Measurements from ENCODE around the gene TRIML1. TPM values are rescaled to one million over a fixed set of nuclear protein-coding genes. Genes with fewer than 3 reads are reported as not detected.

Gene TRIML1
- polyA plus RNA-seq, 3 donors = not detected

DNA sequence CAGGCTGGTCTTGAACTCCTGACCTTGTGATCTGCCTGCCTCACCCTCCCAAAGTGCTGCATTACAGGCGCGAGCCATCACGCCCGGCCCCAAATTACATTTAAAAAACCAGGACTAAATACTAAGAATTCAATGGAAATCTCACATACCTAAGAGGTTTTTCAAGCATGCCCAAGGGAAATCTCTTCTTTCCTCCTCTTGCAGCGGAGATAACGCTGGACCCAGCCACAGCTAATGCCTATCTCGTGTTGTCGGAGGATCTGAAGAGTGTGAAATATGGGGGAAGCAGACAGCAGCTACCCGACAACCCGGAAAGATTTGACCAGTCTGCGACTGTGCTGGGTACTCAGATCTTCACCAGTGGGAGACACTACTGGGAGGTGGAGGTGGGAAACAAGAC lies 7.4 kb downstream of the TRIML1 start:
- H3K9ac ChIP-seq (ENCODE audit: insufficient read depth, low read length, poor library complexity, severe bottlenecking) = no peak overlapping the region
- Mint-ChIP-seq H3K4me1 (no peaks in the 10 kb centered on the region), H3K4me3 (no peak overlapping the region), H3K36me3 (no peaks in the 10 kb centered on the region), H3K27me3 (ENCODE audit: low read depth in 3 of 3) (peaks cover 0 to 2% (median 0%) of the 10 kb centered on the region in 3 donors), H3K9me3 (peaks cover 9 to 63% (median 48%) of the 10 kb centered on the region in 7 donors), H3K27ac (peak overlapping the region in 1 of 7 donors; percentile 55)
- no peak overlapping the region for H2AFZ ChIP-seq (ENCODE audit: insufficient read depth, low read depth, low read length, poor library complexity, severe bottlenecking)
- no peaks in the 10 kb centered on the region for H3K4me1 ChIP-seq (ENCODE audit: control insufficient read depth in 1 of 2, insufficient read depth in 2 of 2, low read length in 2 of 2)
- H3K4me2 ChIP-seq (replicated peaks; ENCODE audit: extremely low read depth, low read length, poor library complexity, severe bottlenecking) = no peak overlapping the region
- TF ChIP-seq, protein P1, sequence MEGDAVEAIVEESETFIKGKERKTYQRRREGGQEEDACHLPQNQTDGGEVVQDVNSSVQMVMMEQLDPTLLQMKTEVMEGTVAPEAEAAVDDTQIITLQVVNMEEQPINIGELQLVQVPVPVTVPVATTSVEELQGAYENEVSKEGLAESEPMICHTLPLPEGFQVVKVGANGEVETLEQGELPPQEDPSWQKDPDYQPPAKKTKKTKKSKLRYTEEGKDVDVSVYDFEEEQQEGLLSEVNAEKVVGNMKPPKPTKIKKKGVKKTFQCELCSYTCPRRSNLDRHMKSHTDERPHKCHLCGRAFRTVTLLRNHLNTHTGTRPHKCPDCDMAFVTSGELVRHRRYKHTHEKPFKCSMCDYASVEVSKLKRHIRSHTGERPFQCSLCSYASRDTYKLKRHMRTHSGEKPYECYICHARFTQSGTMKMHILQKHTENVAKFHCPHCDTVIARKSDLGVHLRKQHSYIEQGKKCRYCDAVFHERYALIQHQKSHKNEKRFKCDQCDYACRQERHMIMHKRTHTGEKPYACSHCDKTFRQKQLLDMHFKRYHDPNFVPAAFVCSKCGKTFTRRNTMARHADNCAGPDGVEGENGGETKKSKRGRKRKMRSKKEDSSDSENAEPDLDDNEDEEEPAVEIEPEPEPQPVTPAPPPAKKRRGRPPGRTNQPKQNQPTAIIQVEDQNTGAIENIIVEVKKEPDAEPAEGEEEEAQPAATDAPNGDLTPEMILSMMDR (IDR thresholded peaks at IDR 0.05) = no peak
- H3K27me3 ChIP-seq (ENCODE audit: control insufficient read depth in 2 of 2, insufficient read depth in 2 of 2, low read length in 2 of 2) = no peaks in the 10 kb centered on the region
- H3K79me2 ChIP-seq (ENCODE audit: insufficient read depth, low read length) = no peaks in the 10 kb centered on the region
- WGBS (ENCODE audit: insufficient coverage) = 100% methylated on average over 3 of the region's 11 CpGs
- no peaks in the 10 kb centered on the region for H4K20me1 ChIP-seq (ENCODE audit: insufficient read depth, low read length)
- intact Hi-C loops (cut with micrococcal nuclease) = no loop called here
- H3K36me3 ChIP-seq (replicated peaks in 1 of 2; ENCODE audit: control insufficient read depth in 1 of 2, insufficient read depth in 2 of 2, low read length in 2 of 2) = no peaks in the 10 kb centered on the region
- H3K9me3 ChIP-seq (replicated peaks in 1 of 2; ENCODE audit: control insufficient read depth in 1 of 2, insufficient read depth in 1 of 2, low read length in 2 of 2) = peaks cover 30 to 67% of the 10 kb centered on the region in 2 donors
- no peak for DNase-seq
- no peak overlapping the region for H3K4me3 ChIP-seq (replicated peaks in 1 of 3; ENCODE audit: low read depth in 2 of 3, low read length in 3 of 3)
- H3K27ac ChIP-seq (ENCODE audit: low read depth in 1 of 2, low read length in 2 of 2) = no peak overlapping the region

GRCh38 chr4:188147176-188147575 lies 7.9 kb downstream of the TRIML1 start:
- intact Hi-C loops (cut with micrococcal nuclease) = no loop called here
- Mint-ChIP-seq H3K9me3 (peaks cover 6 to 57% (median 48%) of the 10 kb centered on the region in 7 donors), H3K36me3 (no peaks in the 10 kb centered on the region), H3K27me3 (ENCODE audit: low read depth in 3 of 3) (peaks cover 0 to under 1% (median 0%) of the 10 kb centered on the region in 3 donors), H3K27ac (no peak overlapping the region), H3K4me1 (no peaks in the 10 kb centered on the region), H3K4me3 (no peak overlapping the region)
- H3K9ac ChIP-seq (ENCODE audit: insufficient read depth, low read length, poor library complexity, severe bottlenecking) = no peak overlapping the region
- TF ChIP-seq, protein P1 (IDR thresholded peaks at IDR 0.05) = no peak
- H3K4me2 ChIP-seq (replicated peaks; ENCODE audit: extremely low read depth, low read length, poor library complexity, severe bottlenecking) = no peak overlapping the region
- WGBS (ENCODE audit: insufficient coverage) = no CpG with 5 or more reads among the region's 11 CpGs
- no peak overlapping the region for H2AFZ ChIP-seq (ENCODE audit: insufficient read depth, low read depth, low read length, poor library complexity, severe bottlenecking)
- H3K79me2 ChIP-seq (ENCODE audit: insufficient read depth, low read length) = no peaks in the 10 kb centered on the region
- H3K4me3 ChIP-seq (replicated peaks in 1 of 3; ENCODE audit: low read depth in 2 of 3, low read length in 3 of 3) = no peak overlapping the region
- no peaks in the 10 kb centered on the region for H3K4me1 ChIP-seq (ENCODE audit: control insufficient read depth in 1 of 2, insufficient read depth in 2 of 2, low read length in 2 of 2)
- H3K27me3 ChIP-seq (ENCODE audit: control insufficient read depth in 2 of 2, insufficient read depth in 2 of 2, low read length in 2 of 2) = no peaks in the 10 kb centered on the region
- peaks cover 30 to 67% of the 10 kb centered on the region in 2 donors for H3K9me3 ChIP-seq (replicated peaks in 1 of 2; ENCODE audit: control insufficient read depth in 1 of 2, insufficient read depth in 1 of 2, low read length in 2 of 2)
- no peak for DNase-seq
- H3K36me3 ChIP-seq (replicated peaks in 1 of 2; ENCODE audit: control insufficient read depth in 1 of 2, insufficient read depth in 2 of 2, low read length in 2 of 2) = no peaks in the 10 kb centered on the region
- H3K27ac ChIP-seq (ENCODE audit: low read depth in 1 of 2, low read length in 2 of 2) = no peak overlapping the region
- no peaks in the 10 kb centered on the region for H4K20me1 ChIP-seq (ENCODE audit: insufficient read depth, low read length)
